Activated B cell treated with CpG ODN at 0.5 μM for 24 hours (primary cell): ENCODE results near the gene ARL10. TPM values are rescaled to one million over a fixed set of nuclear protein-coding genes. Genes with fewer than 3 reads are reported as not detected.
A peak's percentile ranks its signal among the peaks of the same experiment; 100 is the strongest.

Experiments used
- ATAC-seq: fragments of 200-7000 bp; cut with Tn5 transposase; one replicate; pipeline ENCODE4 v1.10.0; 2021; ENCODE audit warnings: low read depth, mild to moderate bottlenecking, moderate library complexity
- CTCF ChIA-PET: fragments of 350-600 bp; sonication (Branson Sonifier 250); formaldehyde crosslinking; loops from one replicate; lab custom pipeline; 2021; ENCODE audit warnings: antibody characterized with exemption; lab: Charles Lee
- POLR2A ChIA-PET: fragments of 350-600 bp; sonication (Branson Sonifier 250); formaldehyde crosslinking; loops from one replicate; lab custom pipeline; 2021; ENCODE audit warnings: antibody characterized with exemption; lab: Charles Lee
- DNase-seq: peaks from one replicate; pipeline ENCODE4 v3.0.0; 2022
- H3K27ac Mint-ChIP-seq: one replicate; pipeline ENCODE4 v1.8.0; 2020; ENCODE audit warnings: mixed read lengths
- H3K27me3 Mint-ChIP-seq: one replicate; pipeline ENCODE4 v1.8.0; 2021; ENCODE audit warnings: mixed read lengths
- H3K36me3 Mint-ChIP-seq: one replicate; pipeline ENCODE4 v1.8.0; 2021; ENCODE audit warnings: low read depth, mixed read lengths
- H3K4me1 Mint-ChIP-seq: one replicate; pipeline ENCODE4 v1.8.0; 2021; ENCODE audit warnings: mixed read lengths
- H3K4me3 Mint-ChIP-seq: one replicate; pipeline ENCODE4 v1.8.0; 2020; ENCODE audit warnings: mild to moderate bottlenecking, mixed read lengths
- H3K9me3 Mint-ChIP-seq: one replicate; pipeline ENCODE4 v1.8.0; 2020; ENCODE audit warnings: mixed read lengths
- intact Hi-C: fragments of 100-400 bp; cut with micrococcal nuclease; formaldehyde crosslinking; loops from one replicate; pipeline ENCODE4 v1.15.1; 2024
- total RNA-seq: library from RNA; stranded (reverse); gene quantifications from 2 replicates; pipeline ENCODE4 v1.2.3, GENCODE V29; 2022
- TF ChIP-seq, protein P1 (sequence below): fragments of 200-600 bp; IDR thresholded peaks from one replicate; pipeline ENCODE4 v1.8.0; 2022; ENCODE audit warnings: antibody characterized with exemption, mild to moderate bottlenecking

The ARL10 gene
- total RNA-seq, 1 donor from 2014 or later, result 14.3 TPM

GRCh38 chr5:176342766-176343458 is 22.4 kb upstream of the ARL10 start:
- DNase-seq, result no peak
- ChIA-PET CTCF (interaction anchor here (1.2 kb wide), 1 partner anchor 13 kb away, joined by 3 read pairs; no protein-coding TSS in a partner anchor), POLR2A (no interaction called here)
- no peak for ATAC-seq
- intact Hi-C loops, result no loop called here
- Mint-ChIP-seq H3K36me3 (peaks cover 74% of the 10 kb centered on the region), H3K27me3 (no peaks in the 10 kb centered on the region), H3K4me3 (no peak overlapping the region), H3K27ac (no peak overlapping the region), H3K9me3 (no peaks in the 10 kb centered on the region), H3K4me1 (no peaks in the 10 kb centered on the region)
- TF ChIP-seq, protein P1, sequence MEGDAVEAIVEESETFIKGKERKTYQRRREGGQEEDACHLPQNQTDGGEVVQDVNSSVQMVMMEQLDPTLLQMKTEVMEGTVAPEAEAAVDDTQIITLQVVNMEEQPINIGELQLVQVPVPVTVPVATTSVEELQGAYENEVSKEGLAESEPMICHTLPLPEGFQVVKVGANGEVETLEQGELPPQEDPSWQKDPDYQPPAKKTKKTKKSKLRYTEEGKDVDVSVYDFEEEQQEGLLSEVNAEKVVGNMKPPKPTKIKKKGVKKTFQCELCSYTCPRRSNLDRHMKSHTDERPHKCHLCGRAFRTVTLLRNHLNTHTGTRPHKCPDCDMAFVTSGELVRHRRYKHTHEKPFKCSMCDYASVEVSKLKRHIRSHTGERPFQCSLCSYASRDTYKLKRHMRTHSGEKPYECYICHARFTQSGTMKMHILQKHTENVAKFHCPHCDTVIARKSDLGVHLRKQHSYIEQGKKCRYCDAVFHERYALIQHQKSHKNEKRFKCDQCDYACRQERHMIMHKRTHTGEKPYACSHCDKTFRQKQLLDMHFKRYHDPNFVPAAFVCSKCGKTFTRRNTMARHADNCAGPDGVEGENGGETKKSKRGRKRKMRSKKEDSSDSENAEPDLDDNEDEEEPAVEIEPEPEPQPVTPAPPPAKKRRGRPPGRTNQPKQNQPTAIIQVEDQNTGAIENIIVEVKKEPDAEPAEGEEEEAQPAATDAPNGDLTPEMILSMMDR, result no peak

- ATAC-seq (no peak), DNase-seq (no peak)
- intact Hi-C loops, result no loop called here
- H3K27ac Mint-ChIP-seq, result no peak overlapping the region
- H3K9me3 Mint-ChIP-seq, result no peaks in the 10 kb centered on the region
- CTCF ChIA-PET, result no interaction called here
- peaks cover 14% of the 10 kb centered on the region for H3K4me1 Mint-ChIP-seq
- no peak overlapping the region for H3K4me3 Mint-ChIP-seq
- TF ChIP-seq, protein P1, result no peak
- peaks cover 94% of the 10 kb centered on the region for H3K36me3 Mint-ChIP-seq
- POLR2A ChIA-PET, result no interaction called here
- H3K27me3 Mint-ChIP-seq, result no peaks in the 10 kb centered on the region
Observed at GRCh38 chr5:176350416-176350815, 14.9 kb upstream of the ARL10 start.

DNA sequence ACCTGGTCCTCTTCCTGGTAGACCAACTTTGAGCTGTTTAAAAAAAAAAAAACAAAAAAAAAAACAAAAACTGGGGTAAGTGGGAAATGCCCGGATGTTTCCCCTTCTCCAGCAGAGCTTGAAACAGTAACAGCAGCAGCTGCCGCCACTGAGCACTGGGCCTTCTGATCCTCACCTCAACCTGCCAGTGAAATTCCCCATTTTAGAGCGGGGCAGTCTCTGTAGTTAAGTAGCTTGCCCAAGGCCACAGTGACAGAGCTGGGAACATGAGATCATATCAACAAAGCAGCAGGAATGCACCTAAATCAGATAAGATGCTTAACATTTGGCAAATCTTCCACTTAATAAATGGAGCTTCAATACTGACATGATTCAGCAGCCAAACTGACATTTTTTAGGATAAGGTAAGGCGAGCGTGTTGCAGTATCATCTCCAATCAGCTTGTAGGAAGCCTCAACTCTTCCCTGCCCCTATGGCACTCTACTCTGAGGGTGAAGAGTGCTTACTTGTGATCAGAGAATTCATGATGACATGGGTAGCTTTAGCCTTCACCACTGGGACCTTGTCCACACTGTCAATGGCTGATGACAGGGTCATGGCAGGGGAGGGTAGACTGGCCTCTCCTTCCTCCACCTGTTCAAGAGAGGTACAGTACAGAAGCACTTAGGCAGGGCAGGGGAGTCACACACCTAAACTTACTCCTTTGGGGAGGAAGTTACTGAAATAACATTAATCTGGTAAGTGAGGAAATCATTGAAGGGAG is 13.0 kb upstream of the ARL10 start:
- H3K4me3 Mint-ChIP-seq, result no peak overlapping the region
- POLR2A ChIA-PET, result interaction anchor here (2.5 kb wide), 1 partner anchor 9 kb away, joined by 20 read pairs; the partner anchor contains the start of gene KIAA1191

DNA sequence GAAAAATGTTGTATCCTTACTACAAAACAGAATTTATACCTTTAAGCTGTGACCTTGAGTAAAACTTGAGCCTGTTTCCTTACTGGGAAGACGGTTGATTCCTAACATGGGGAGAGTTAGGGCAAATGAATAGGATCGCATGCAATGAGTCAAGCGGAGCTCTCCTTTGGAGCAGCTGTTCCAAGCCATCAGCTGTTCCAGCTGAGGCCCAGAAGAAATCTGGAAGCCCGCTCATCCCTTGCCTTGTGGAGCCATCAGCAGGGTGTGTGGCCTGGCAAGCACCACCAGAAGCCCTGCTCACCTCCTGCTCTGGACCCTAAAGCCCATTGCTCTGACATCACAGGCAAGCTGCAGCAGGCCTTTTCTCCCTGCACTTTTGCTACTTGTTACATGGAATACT is 11.8 kb upstream of the ARL10 start:
- peaks cover 17% of the 10 kb centered on the region for H3K4me1 Mint-ChIP-seq

More for the DNA sequence above, 13.0 kb upstream of the ARL10 start:
- Mint-ChIP-seq H3K27me3 (no peaks in the 10 kb centered on the region), H3K27ac (peak overlapping the region; percentile 61), H3K9me3 (no peaks in the 10 kb centered on the region), H3K36me3 (peaks cover 94% of the 10 kb centered on the region), H3K4me1 (peaks cover 14% of the 10 kb centered on the region)
- ATAC-seq, result peak; percentile 60
- TF ChIP-seq, protein P1, result no peak
- DNase-seq, result no peak
- intact Hi-C loops, result no loop called here
- CTCF ChIA-PET, result no interaction called here

More for the DNA sequence above, 11.8 kb upstream of the ARL10 start:
- ATAC-seq (no peak), DNase-seq (no peak)
- CTCF ChIA-PET, result no interaction called here
- POLR2A ChIA-PET, result interaction anchor here (2.5 kb wide), 1 partner anchor 8 kb away, joined by 20 read pairs; the partner anchor contains the start of gene KIAA1191
- intact Hi-C loops, result no loop called here
- peaks cover 94% of the 10 kb centered on the region for H3K36me3 Mint-ChIP-seq
- no peaks in the 10 kb centered on the region for H3K9me3 Mint-ChIP-seq
- H3K27ac Mint-ChIP-seq, result no peak overlapping the region
- H3K27me3 Mint-ChIP-seq, result no peaks in the 10 kb centered on the region
- no peak overlapping the region for H3K4me3 Mint-ChIP-seq
- TF ChIP-seq, protein P1, result no peak
